Effector memory CD8-positive, alpha-beta T cell (primary cell): ENCODE results near the gene H6PD.

Source experiments
- ATAC-seq: fragments of 150-1000 bp; cut with Tn5 transposase; replicated peaks from 2 replicates; pipeline ENCODE4 v1.10.0; 2021; ENCODE audit warnings: mild to moderate bottlenecking, moderate library complexity
- DNase-seq, 3 experiments: peaks; one replicate each; pipeline ENCODE4 v3.0.0; 2021
- H3K27ac Mint-ChIP-seq, 2 donors: one replicate each; pipeline ENCODE4 v1.8.0; 2022; ENCODE audit warnings: mild to moderate bottlenecking in 2 of 2, mixed read lengths in 2 of 2, moderate library complexity in 2 of 2
- H3K27me3 Mint-ChIP-seq, 2 donors: one replicate each; pipeline ENCODE4 v1.8.0; 2022; ENCODE audit warnings: mixed read lengths in 2 of 2
- H3K36me3 Mint-ChIP-seq: one replicate; pipeline ENCODE4 v1.8.0; 2022; ENCODE audit warnings: mild to moderate bottlenecking, moderate library complexity, mixed read lengths; ENCODE audit not compliant: insufficient read depth
- H3K4me1 Mint-ChIP-seq, 2 donors: one replicate each; pipeline ENCODE4 v1.8.0; 2022; ENCODE audit warnings: low read depth in 2 of 2, mixed read lengths in 2 of 2
- H3K4me3 Mint-ChIP-seq, 2 donors: one replicate each; pipeline ENCODE4 v1.8.0; 2022; ENCODE audit warnings: mild to moderate bottlenecking in 2 of 2, mixed read lengths in 2 of 2, moderate library complexity in 2 of 2
- H3K9me3 Mint-ChIP-seq, 2 donors: one replicate each; pipeline ENCODE4 v1.8.0; 2022; ENCODE audit warnings: mixed read lengths in 2 of 2

Gene H6PD

GRCh38 chr1:9273177-9273576 is 38.6 kb downstream of the H6PD start:
- Mint-ChIP-seq H3K4me1 (peaks cover 13% of the 10 kb centered on the region in 2 donors), H3K27me3 (no peaks in the 10 kb centered on the region)
- no peak for ATAC-seq

GRCh38 chr1:9275161-9275560 is 40.6 kb downstream of the H6PD start:
- no peaks in the 10 kb centered on the region for H3K9me3 Mint-ChIP-seq
- H3K36me3 Mint-ChIP-seq, result no peaks in the 10 kb centered on the region
- DNase-seq (no peak), ATAC-seq (no peak)
- peak overlapping the region; percentile 27 to 58 for H3K4me3 Mint-ChIP-seq
- H3K27ac Mint-ChIP-seq, result peak overlapping the region; percentile 19 to 71
- H3K4me1 Mint-ChIP-seq, result peaks cover 17% of the 10 kb centered on the region in 2 donors
- peaks cover 0 to under 1% of the 10 kb centered on the region in 2 donors for H3K27me3 Mint-ChIP-seq

More at GRCh38 chr1:9273177-9273576, 38.6 kb downstream of the H6PD start:
- Mint-ChIP-seq H3K36me3 (no peaks in the 10 kb centered on the region), H3K9me3 (no peaks in the 10 kb centered on the region), H3K27ac (no peak overlapping the region), H3K4me3 (no peak overlapping the region)
- DNase-seq, result no peak

GRCh38 chr1:9275567-9276034 is 41.0 kb downstream of the H6PD start:
- Mint-ChIP-seq H3K27ac (peak overlapping the region; percentile 19 to 71), H3K27me3 (peaks cover 0 to 5% of the 10 kb centered on the region in 2 donors), H3K9me3 (no peaks in the 10 kb centered on the region), H3K4me3 (peak overlapping the region; percentile 27 to 58), H3K4me1 (peaks cover 20% of the 10 kb centered on the region in 2 donors), H3K36me3 (no peaks in the 10 kb centered on the region)
- DNase-seq, result peak; percentile 44 to 53 (median 52)
- ATAC-seq, result peak; percentile 98

GRCh38 chr1:9278116-9278515 is 43.5 kb downstream of the H6PD start:
- H3K4me1 Mint-ChIP-seq, result peaks cover 34 to 35% of the 10 kb centered on the region in 2 donors
- H3K27me3 Mint-ChIP-seq, result peaks cover 6 to 16% of the 10 kb centered on the region in 2 donors
- no peak overlapping the region for H3K27ac Mint-ChIP-seq
- ATAC-seq (no peak), DNase-seq (no peak)
- H3K9me3 Mint-ChIP-seq, result no peaks in the 10 kb centered on the region
- no peaks in the 10 kb centered on the region for H3K36me3 Mint-ChIP-seq
- H3K4me3 Mint-ChIP-seq, result no peak overlapping the region

- DNase-seq (no peak), ATAC-seq (no peak)
- H3K36me3 Mint-ChIP-seq, result no peaks in the 10 kb centered on the region
- no peak overlapping the region for H3K4me3 Mint-ChIP-seq
- H3K27me3 Mint-ChIP-seq, result peaks cover 6 to 16% of the 10 kb centered on the region in 2 donors
- peaks cover 39 to 40% of the 10 kb centered on the region in 2 donors for H3K4me1 Mint-ChIP-seq
- H3K9me3 Mint-ChIP-seq, result no peaks in the 10 kb centered on the region
- no peak overlapping the region for H3K27ac Mint-ChIP-seq
These were observed 44.1 kb downstream of the H6PD start for GRCh38 chr1:9278585-9279153.

GRCh38 chr1:9279172-9279840 is 44.7 kb downstream of the H6PD start:
- H3K27me3 Mint-ChIP-seq, result peaks cover 6 to 16% of the 10 kb centered on the region in 2 donors
- no peaks in the 10 kb centered on the region for H3K36me3 Mint-ChIP-seq
- H3K9me3 Mint-ChIP-seq, result no peaks in the 10 kb centered on the region
- H3K4me3 Mint-ChIP-seq, result peak overlapping the region in 1 of 2 donors; percentile 23
- H3K4me1 Mint-ChIP-seq, result peaks cover 45 to 46% of the 10 kb centered on the region in 2 donors
- H3K27ac Mint-ChIP-seq, result no peak overlapping the region
- DNase-seq (no peak), ATAC-seq (no peak)

- H3K4me3 Mint-ChIP-seq, result peak overlapping the region; percentile 56 to 73
- H3K9me3 Mint-ChIP-seq, result no peaks in the 10 kb centered on the region
- peak overlapping the region; percentile 75 to 85 for H3K27ac Mint-ChIP-seq
- peaks cover 6 to 16% of the 10 kb centered on the region in 2 donors for H3K27me3 Mint-ChIP-seq
- no peak for ATAC-seq
- no peak for DNase-seq
- no peaks in the 10 kb centered on the region for H3K36me3 Mint-ChIP-seq
- peaks cover 44 to 47% of the 10 kb centered on the region in 2 donors for H3K4me1 Mint-ChIP-seq
These were observed 45.7 kb downstream of the H6PD start for GRCh38 chr1:9280015-9280860.

- ATAC-seq, result no peak
- H3K36me3 Mint-ChIP-seq, result no peaks in the 10 kb centered on the region
- DNase-seq, result no peak
These were observed 46.7 kb downstream of the H6PD start for GRCh38 chr1:9281071-9281827.

GRCh38 chr1:9281908-9282695 is 47.5 kb downstream of the H6PD start:
- no peaks in the 10 kb centered on the region for H3K36me3 Mint-ChIP-seq
- no peak for DNase-seq
- H3K9me3 Mint-ChIP-seq, result peaks cover 0 to 5% of the 10 kb centered on the region in 2 donors
- peaks cover 33 to 44% of the 10 kb centered on the region in 2 donors for H3K4me1 Mint-ChIP-seq
- peaks cover 6 to 23% of the 10 kb centered on the region in 2 donors for H3K27me3 Mint-ChIP-seq
- no peak for ATAC-seq
- peak overlapping the region; percentile 56 to 59 for H3K27ac Mint-ChIP-seq
- H3K4me3 Mint-ChIP-seq, result peak overlapping the region in 1 of 2 donors; percentile 54

More at GRCh38 chr1:9281071-9281827, 46.7 kb downstream of the H6PD start:
- peak overlapping the region; percentile 37 to 73 for H3K4me3 Mint-ChIP-seq
- peaks cover 34 to 42% of the 10 kb centered on the region in 2 donors for H3K4me1 Mint-ChIP-seq
- H3K27ac Mint-ChIP-seq, result peak overlapping the region; percentile 75 to 85
- H3K27me3 Mint-ChIP-seq, result peaks cover 6 to 20% of the 10 kb centered on the region in 2 donors
- H3K9me3 Mint-ChIP-seq, result peaks cover 0 to 3% of the 10 kb centered on the region in 2 donors

- H3K27ac Mint-ChIP-seq, result peak overlapping the region; percentile 56 to 59
- peaks cover 0 to 5% of the 10 kb centered on the region in 2 donors for H3K9me3 Mint-ChIP-seq
- DNase-seq (no peak), ATAC-seq (no peak)
- no peaks in the 10 kb centered on the region for H3K36me3 Mint-ChIP-seq
- peaks cover 6 to 23% of the 10 kb centered on the region in 2 donors for H3K27me3 Mint-ChIP-seq
- peak overlapping the region; percentile 47 to 54 for H3K4me3 Mint-ChIP-seq
- H3K4me1 Mint-ChIP-seq, result peaks cover 33 to 44% of the 10 kb centered on the region in 2 donors
These were observed 48.1 kb downstream of the H6PD start for GRCh38 chr1:9282696-9282955.

GRCh38 chr1:9284061-9284460 is 49.5 kb downstream of the H6PD start:
- peaks cover 6 to 23% of the 10 kb centered on the region in 2 donors for H3K27me3 Mint-ChIP-seq
- peak overlapping the region; percentile 47 to 54 for H3K4me3 Mint-ChIP-seq

GRCh38 chr1:9286556-9286955 is 52.0 kb downstream of the H6PD start:
- ATAC-seq, result no peak
- Mint-ChIP-seq H3K27me3 (peaks cover 0 to 9% of the 10 kb centered on the region in 2 donors), H3K9me3 (peaks cover 2 to 5% of the 10 kb centered on the region in 2 donors), H3K4me3 (no peak overlapping the region), H3K36me3 (no peaks in the 10 kb centered on the region), H3K27ac (no peak overlapping the region), H3K4me1 (peaks cover 20 to 32% of the 10 kb centered on the region in 2 donors)
- no peak for DNase-seq

More at GRCh38 chr1:9284061-9284460, 49.5 kb downstream of the H6PD start:
- Mint-ChIP-seq H3K27ac (peak overlapping the region in 1 of 2 donors; percentile 49), H3K9me3 (peaks cover 2 to 5% of the 10 kb centered on the region in 2 donors), H3K36me3 (no peaks in the 10 kb centered on the region), H3K4me1 (peaks cover 33 to 43% of the 10 kb centered on the region in 2 donors)
- DNase-seq, result peak in 1 of 3 experiments; percentile 19
- peak; percentile 66 for ATAC-seq
